Measurements from ENCODE around the gene GH2.
"Not testable (repeated sequence)": the region's sequence is repeated elsewhere in the genome, so short reads cannot be mapped to it uniquely, and the experiment has no call there.

The GH2 gene

DNA sequence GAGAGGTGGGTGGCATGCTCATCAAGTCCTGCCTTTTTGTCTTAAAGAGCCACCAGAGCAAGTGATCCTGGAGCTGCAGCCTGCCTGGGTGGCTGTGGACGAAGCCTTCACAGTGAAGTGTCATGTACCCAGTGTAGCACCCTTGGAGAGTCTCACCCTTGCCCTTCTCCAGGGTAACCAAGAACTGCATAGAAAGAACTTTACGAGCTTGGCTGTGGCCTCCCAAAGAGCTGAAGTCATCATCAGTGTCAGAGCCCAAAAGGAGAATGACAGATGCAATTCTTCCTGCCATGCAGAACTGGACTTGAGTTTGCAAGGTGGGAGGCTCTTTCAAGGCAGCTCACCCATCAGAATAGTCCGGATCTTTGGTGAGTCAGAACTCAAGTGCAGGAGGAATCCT is 22.5 kb downstream of the GH2 start:
- Histone ChIP-seq H3K9me3 (no peaks in the 10 kb centered on the region), H3K4me3 (no peak overlapping the region), H3K4me1 (no peaks in the 10 kb centered on the region), H3K36me3 (no peaks in the 10 kb centered on the region), H3K27ac (no peak overlapping the region), H3K27me3 (no peaks in the 10 kb centered on the region)
- intact Hi-C loops (cut with DNase I; ENCODE audit: low total_unique reads) = no loop called here
- DNase-seq = no peak
- TF ChIP-seq, protein P1, sequence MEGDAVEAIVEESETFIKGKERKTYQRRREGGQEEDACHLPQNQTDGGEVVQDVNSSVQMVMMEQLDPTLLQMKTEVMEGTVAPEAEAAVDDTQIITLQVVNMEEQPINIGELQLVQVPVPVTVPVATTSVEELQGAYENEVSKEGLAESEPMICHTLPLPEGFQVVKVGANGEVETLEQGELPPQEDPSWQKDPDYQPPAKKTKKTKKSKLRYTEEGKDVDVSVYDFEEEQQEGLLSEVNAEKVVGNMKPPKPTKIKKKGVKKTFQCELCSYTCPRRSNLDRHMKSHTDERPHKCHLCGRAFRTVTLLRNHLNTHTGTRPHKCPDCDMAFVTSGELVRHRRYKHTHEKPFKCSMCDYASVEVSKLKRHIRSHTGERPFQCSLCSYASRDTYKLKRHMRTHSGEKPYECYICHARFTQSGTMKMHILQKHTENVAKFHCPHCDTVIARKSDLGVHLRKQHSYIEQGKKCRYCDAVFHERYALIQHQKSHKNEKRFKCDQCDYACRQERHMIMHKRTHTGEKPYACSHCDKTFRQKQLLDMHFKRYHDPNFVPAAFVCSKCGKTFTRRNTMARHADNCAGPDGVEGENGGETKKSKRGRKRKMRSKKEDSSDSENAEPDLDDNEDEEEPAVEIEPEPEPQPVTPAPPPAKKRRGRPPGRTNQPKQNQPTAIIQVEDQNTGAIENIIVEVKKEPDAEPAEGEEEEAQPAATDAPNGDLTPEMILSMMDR (IDR thresholded peaks at IDR 0.05) = no peak

DNA sequence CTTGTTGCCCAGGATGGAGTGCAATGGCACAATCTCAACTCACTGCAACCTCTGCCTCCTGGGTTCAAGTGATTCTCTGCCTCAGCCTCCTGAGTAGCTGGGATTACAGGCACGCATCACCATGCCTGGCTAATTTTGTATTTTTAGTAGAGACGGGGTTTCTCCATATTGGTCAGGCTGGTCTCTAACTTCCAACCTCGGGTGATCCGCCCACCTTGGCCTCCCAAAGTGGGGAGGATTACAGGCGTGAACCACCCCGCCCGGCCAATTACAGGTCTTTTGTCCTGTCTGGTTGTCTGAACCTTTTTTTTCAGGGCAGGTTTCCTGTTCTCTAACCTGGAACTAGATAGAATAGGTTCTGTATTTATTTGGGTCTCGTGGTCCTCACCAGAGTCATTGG is 25.3 kb downstream of the GH2 start:
- H3K4me1 ChIP-seq; intact Hi-C loops (cut with DNase I; ENCODE audit: low total_unique reads); H3K27ac ChIP-seq; H3K27me3 ChIP-seq; H3K4me3 ChIP-seq; DNase-seq; H3K36me3 ChIP-seq; H3K9me3 ChIP-seq: not testable (repeated sequence)

DNA sequence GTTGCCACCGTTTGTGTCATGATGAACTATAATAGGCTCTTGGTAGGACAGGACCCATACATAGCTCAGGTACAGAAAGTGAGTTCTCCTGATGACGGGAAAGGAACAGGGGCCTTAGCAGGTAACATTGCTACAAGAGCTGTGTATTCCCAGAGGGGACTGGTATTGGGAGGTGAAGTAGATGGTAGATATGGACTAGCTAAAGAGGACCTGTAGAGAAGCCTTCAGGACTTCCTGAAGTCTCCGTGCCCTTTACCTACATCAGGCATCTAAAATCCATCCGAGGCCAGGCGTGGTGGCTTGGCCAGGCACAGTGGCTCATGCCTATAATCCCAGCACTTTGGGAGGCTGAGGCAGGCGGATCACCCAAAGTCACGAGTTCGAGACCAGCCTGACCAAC is 26.6 kb downstream of the GH2 start:
- DNase-seq = no peak

DNA sequence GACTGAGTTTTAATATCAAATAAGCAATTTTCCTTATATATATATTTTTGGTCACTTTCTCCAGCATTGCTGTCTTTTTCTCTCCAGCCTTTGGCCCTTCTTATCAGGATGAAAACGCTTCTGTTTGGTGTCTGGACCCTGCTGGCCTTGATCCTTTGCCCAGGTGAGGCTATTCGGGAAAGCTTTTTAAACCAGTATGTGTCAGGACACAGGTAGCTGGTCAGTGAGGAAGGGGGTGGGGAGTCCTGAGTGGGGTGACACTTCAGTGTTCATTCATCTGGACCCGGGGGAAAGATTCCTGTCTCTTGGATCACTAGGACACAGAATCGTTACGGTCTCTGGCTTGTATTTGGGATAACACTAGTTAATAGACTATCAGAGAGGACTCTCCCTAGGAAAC is 27.0 kb downstream of the GH2 start:
- H3K4me3 ChIP-seq = no peak overlapping the region
- intact Hi-C loops (cut with DNase I; ENCODE audit: low total_unique reads) = no loop called here

More for the DNA sequence above, 26.6 kb downstream of the GH2 start:
- Histone ChIP-seq H3K4me1 (no peaks in the 10 kb centered on the region), H3K27me3 (no peaks in the 10 kb centered on the region), H3K4me3 (no peak overlapping the region), H3K27ac (no peak overlapping the region), H3K9me3 (no peaks in the 10 kb centered on the region), H3K36me3 (no peaks in the 10 kb centered on the region)
- intact Hi-C loops (cut with DNase I; ENCODE audit: low total_unique reads) = no loop called here
- TF ChIP-seq, protein P1 (IDR thresholded peaks at IDR 0.05) = no peak

DNA sequence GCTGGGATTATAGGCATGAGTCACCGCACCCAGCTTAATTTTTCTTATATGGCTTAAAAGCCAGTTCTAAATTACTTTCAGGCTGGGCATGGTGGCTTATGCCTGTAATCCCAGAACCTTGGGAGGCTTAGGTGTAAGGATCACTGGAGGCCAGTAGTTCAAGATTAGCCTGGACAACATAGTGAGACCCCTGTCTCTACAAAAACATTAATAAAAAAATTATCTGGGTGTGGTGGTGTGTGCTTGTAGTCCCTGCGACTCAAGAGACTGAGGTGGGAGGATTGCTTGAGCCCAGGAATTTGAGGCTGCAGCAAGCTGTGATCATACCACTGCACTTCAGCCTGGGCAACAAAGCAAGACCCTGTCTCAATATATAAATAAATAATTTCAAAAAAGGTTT is 28.5 kb downstream of the GH2 start:
- Histone ChIP-seq H3K9me3 (no peaks in the 10 kb centered on the region), H3K27ac (no peak overlapping the region), H3K36me3 (no peaks in the 10 kb centered on the region), H3K4me1 (peaks cover 0 to 10% (median 0%) of the 10 kb centered on the region in 4 donors), H3K27me3 (no peaks in the 10 kb centered on the region), H3K4me3 (no peak overlapping the region)
- TF ChIP-seq, protein P1 (IDR thresholded peaks at IDR 0.05) = no peak
- intact Hi-C loops (cut with DNase I; ENCODE audit: low total_unique reads) = no loop called here
- no peak for DNase-seq

More for the DNA sequence above, 27.0 kb downstream of the GH2 start:
- Histone ChIP-seq H3K9me3 (no peaks in the 10 kb centered on the region), H3K27me3 (no peaks in the 10 kb centered on the region), H3K4me1 (no peaks in the 10 kb centered on the region), H3K27ac (no peak overlapping the region), H3K36me3 (no peaks in the 10 kb centered on the region)
- TF ChIP-seq, protein P1 (IDR thresholded peaks at IDR 0.05) = no peak
- no peak for DNase-seq

DNA sequence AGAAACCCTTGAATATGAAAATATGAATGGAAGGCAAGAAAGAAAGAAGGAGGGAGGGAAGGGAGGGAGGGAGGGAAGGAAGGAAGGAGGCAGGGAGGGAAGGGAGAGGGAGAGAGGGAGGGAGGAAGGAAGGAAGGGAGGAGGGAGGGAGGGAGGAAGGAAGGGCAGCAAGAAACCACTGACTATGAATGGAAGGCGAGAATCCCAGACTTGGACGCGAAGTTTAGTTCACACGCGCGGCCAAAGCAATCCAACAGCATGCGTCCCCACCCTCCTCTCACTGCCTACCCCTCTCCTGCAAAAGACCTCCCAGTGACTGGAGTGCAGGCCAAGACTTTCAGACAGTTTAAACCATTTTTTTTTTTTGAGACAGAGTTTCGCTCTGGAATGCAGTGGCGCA is 31.3 kb downstream of the GH2 start:
- peaks cover 0 to 10% (median 0%) of the 10 kb centered on the region in 4 donors for H3K4me1 ChIP-seq
- no peak overlapping the region for H3K4me3 ChIP-seq
- H3K27ac ChIP-seq = no peak overlapping the region
- intact Hi-C loops (cut with DNase I; ENCODE audit: low total_unique reads) = no loop called here
- no peaks in the 10 kb centered on the region for H3K36me3 ChIP-seq
- no peaks in the 10 kb centered on the region for H3K27me3 ChIP-seq
- no peaks in the 10 kb centered on the region for H3K9me3 ChIP-seq
- no peak for DNase-seq
- TF ChIP-seq, protein P1 (IDR thresholded peaks at IDR 0.05) = no peak
